HEK293 (cell line): ENCODE results near the gene TFPI.
A peak's percentile ranks its signal among the peaks of the same experiment; 100 is the strongest.
"Not testable (repeated sequence)": the region's sequence is repeated elsewhere in the genome, so short reads cannot be mapped to it uniquely, and the experiment has no call there.

Experiments used
- CTCF ChIA-PET: fragments of 350-600 bp; formaldehyde crosslinking; extraction: SDS; loops from one replicate; lab custom pipeline; 2021; ENCODE audit warnings: antibody characterized with exemption; lab: Yijun Ruan, JAX
- POLR2A ChIA-PET: fragments of 300-600 bp; formaldehyde crosslinking; extraction: SDS; loops from one replicate; lab custom pipeline; 2020; ENCODE audit warnings: antibody characterized with exemption, inconsistent platforms; lab: Yijun Ruan, JAX
- H3K27ac ChIP-seq: fragments of 200-500 bp; sonication (Bioruptor generic); 2 replicates; pipeline ENCODE4 v1.5.1; 2014; ENCODE audit warnings: low read depth, low read length, control low read depth, inconsistent platforms; ENCODE audit errors: extremely low read depth
- H3K36me3 ChIP-seq, 2 experiments: fragments of 200-500 bp in 1 of 2; sonication (Bioruptor generic) in 1 of 2; 1 replicate in 1 of 2; 2 replicates in 1 of 2; pipeline ENCODE4 v1.5.1; 2014 to 2017; ENCODE audit warnings: inconsistent platforms in 2 of 2, low read length in 2 of 2; ENCODE audit not compliant: control insufficient read depth in 2 of 2, insufficient read depth in 1 of 2
- H3K4me1 ChIP-seq: fragments of 200-500 bp; sonication (Bioruptor generic); 2 replicates; pipeline ENCODE4 v1.5.1; 2014; ENCODE audit warnings: mild to moderate bottlenecking, low read length, inconsistent platforms; ENCODE audit not compliant: control insufficient read depth, insufficient read depth
- H3K4me3 ChIP-seq: 2 replicates; pipeline ENCODE4 v1.5.1; 2011; ENCODE audit warnings: low read depth, mild to moderate bottlenecking, control low read depth, low read length, moderate library complexity
- H3K9me3 ChIP-seq: fragments of 200-500 bp; sonication (Bioruptor generic); 2 replicates; pipeline ENCODE4 v1.5.1; 2014; ENCODE audit warnings: low read depth, low read length, inconsistent platforms; ENCODE audit not compliant: control insufficient read depth, insufficient read depth
- ATF2 ChIP-seq: fragments of 450-650 bp; formaldehyde crosslinking; IDR thresholded peaks from 2 replicates; pipeline ENCODE4 v1.5.1; 2016; ENCODE audit warnings: missing biosample characterization, missing genetic modification characterization, low read depth
- SALL2 ChIP-seq: fragments of 450-650 bp; formaldehyde crosslinking; IDR thresholded peaks from 2 replicates; pipeline ENCODE4 v1.5.0; 2017; ENCODE audit warnings: missing biosample characterization, mild to moderate bottlenecking, missing genetic modification characterization, borderline replicate concordance
- SP3 ChIP-seq: fragments of 450-650 bp; formaldehyde crosslinking; IDR thresholded peaks from 2 replicates; pipeline ENCODE4 v1.5.1; 2016; ENCODE audit warnings: missing biosample characterization, missing genetic modification characterization
- ZBTB21 ChIP-seq: fragments of 450-650 bp; formaldehyde crosslinking; IDR thresholded peaks from 2 replicates; pipeline ENCODE4 v1.5.1; 2017; ENCODE audit warnings: missing biosample characterization, missing genetic modification characterization
- ZNF146 ChIP-seq: fragments of 450-650 bp; formaldehyde crosslinking; IDR thresholded peaks from 2 replicates; pipeline ENCODE4 v1.5.1; 2016; ENCODE audit warnings: missing biosample characterization, missing genetic modification characterization
- ZNF16 ChIP-seq: fragments of 450-650 bp; formaldehyde crosslinking; IDR thresholded peaks from 2 replicates; pipeline ENCODE4 v1.5.1; 2016; ENCODE audit warnings: low read depth, missing biosample characterization, missing genetic modification characterization
- ZNF174 ChIP-seq: fragments of 450-650 bp; formaldehyde crosslinking; IDR thresholded peaks from 2 replicates; pipeline ENCODE4 v1.5.0; 2017; ENCODE audit warnings: missing biosample characterization, mild to moderate bottlenecking, missing genetic modification characterization
- ZNF2 ChIP-seq: fragments of 450-650 bp; formaldehyde crosslinking; IDR thresholded peaks from 2 replicates; pipeline ENCODE4 v1.5.1; 2016; ENCODE audit warnings: missing biosample characterization, missing genetic modification characterization
- ZNF335 ChIP-seq: fragments of 450-650 bp; formaldehyde crosslinking; conservative IDR thresholded peaks from 2 replicates; pipeline ENCODE4 v1.5.1; 2016; ENCODE audit warnings: missing biosample characterization, missing genetic modification characterization
- ZNF341 ChIP-seq: fragments of 450-650 bp; formaldehyde crosslinking; IDR thresholded peaks from 2 replicates; pipeline ENCODE4; 2016; ENCODE audit warnings: low read depth, missing biosample characterization, missing genetic modification characterization
- ZNF350 ChIP-seq: fragments of 450-650 bp; formaldehyde crosslinking; IDR thresholded peaks from 2 replicates; pipeline ENCODE4 v1.5.0; 2017; ENCODE audit warnings: missing biosample characterization, mild to moderate bottlenecking, missing genetic modification characterization
- ZNF433 ChIP-seq: fragments of 450-650 bp; formaldehyde crosslinking; IDR thresholded peaks from 2 replicates; pipeline ENCODE4 v1.5.1; 2016; ENCODE audit warnings: missing biosample characterization, missing genetic modification characterization, low read depth
- ZNF521 ChIP-seq: fragments of 450-650 bp; formaldehyde crosslinking; IDR thresholded peaks from 2 replicates; pipeline ENCODE4 v1.5.1; 2017; ENCODE audit warnings: missing biosample characterization, mild to moderate bottlenecking, missing genetic modification characterization
- ZNF530 ChIP-seq: fragments of 450-650 bp; formaldehyde crosslinking; IDR thresholded peaks from 2 replicates; pipeline ENCODE4 v1.5.1; 2016; ENCODE audit warnings: low read depth, missing biosample characterization, missing genetic modification characterization
- ZNF580 ChIP-seq: fragments of 450-650 bp; formaldehyde crosslinking; IDR thresholded peaks from 2 replicates; pipeline ENCODE4 v1.5.1; 2016; ENCODE audit warnings: missing biosample characterization, missing genetic modification characterization
- ZNF645 ChIP-seq: fragments of 450-650 bp; formaldehyde crosslinking; IDR thresholded peaks from 2 replicates; pipeline ENCODE4; 2016; ENCODE audit warnings: missing biosample characterization, missing genetic modification characterization
- ZNF768 ChIP-seq: fragments of 450-650 bp; formaldehyde crosslinking; IDR thresholded peaks from 2 replicates; pipeline ENCODE4 v1.5.1; 2018; ENCODE audit warnings: missing biosample characterization, mild to moderate bottlenecking, missing genetic modification characterization
- ZSCAN18 ChIP-seq: fragments of 450-650 bp; formaldehyde crosslinking; IDR thresholded peaks from 2 replicates; pipeline ENCODE4 v1.5.1; 2016; ENCODE audit warnings: missing biosample characterization, missing genetic modification characterization
- ZSCAN4 ChIP-seq: fragments of 450-650 bp; formaldehyde crosslinking; IDR thresholded peaks from 2 replicates; pipeline ENCODE4 v1.5.1; 2017; ENCODE audit warnings: missing biosample characterization, missing genetic modification characterization
- TF ChIP-seq, protein P1 (sequence below): fragments of 450-650 bp; formaldehyde crosslinking; IDR thresholded peaks from 2 replicates; pipeline ENCODE4 v1.5.1; 2016; ENCODE audit warnings: missing biosample characterization, missing genetic modification characterization

Gene TFPI

DNA sequence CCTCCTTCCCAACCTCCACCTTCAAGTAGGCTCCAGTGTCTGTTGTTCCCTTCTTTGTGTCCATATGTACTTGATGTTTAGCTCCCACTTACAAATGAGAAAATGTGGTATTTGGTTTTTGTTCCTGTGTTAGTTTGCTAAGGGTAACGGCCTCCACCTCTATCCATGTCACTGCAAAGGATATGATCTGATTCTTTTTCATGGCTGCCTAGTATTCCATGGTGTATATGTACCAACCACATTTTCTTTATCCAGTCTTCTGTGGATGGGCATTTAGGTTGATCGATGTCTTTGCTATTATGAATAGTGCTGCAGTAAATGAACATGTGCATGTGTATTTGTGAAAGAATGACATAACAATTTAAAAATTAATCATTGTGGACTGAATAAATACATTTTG is 19.5 kb upstream of the TFPI start:
- H3K4me1 ChIP-seq: peaks cover 11% of the 10 kb centered on the region; the same call in 1 of the 2 replicates
- ChIA-PET POLR2A (no interaction called here), CTCF (interaction anchor here (2.2 kb wide), 1 partner anchor 74 kb away, joined by 13 read pairs; no protein-coding TSS in a partner anchor)
- H3K4me3 ChIP-seq: no peak overlapping the region
- H3K36me3 ChIP-seq: no peaks in the 10 kb centered on the region
- no peak overlapping the region for H3K27ac ChIP-seq
- no peaks in the 10 kb centered on the region for H3K9me3 ChIP-seq
- TF ChIP-seq ZNF335 (no peak), ZSCAN18 (tag by site-specific recombination) (no peak), ZNF580 (peak; percentile 33; the same call in 1 of the 2 replicates), ZNF645 (tag by site-specific recombination) (no peak), ZNF146 (peak; percentile 90), ZNF350 (no peak), ZNF433 (tag by site-specific recombination) (no peak), ZNF16 (tag by site-specific recombination) (no peak), SP3 (tag by site-specific recombination) (no peak), ZNF341 (no peak)

DNA sequence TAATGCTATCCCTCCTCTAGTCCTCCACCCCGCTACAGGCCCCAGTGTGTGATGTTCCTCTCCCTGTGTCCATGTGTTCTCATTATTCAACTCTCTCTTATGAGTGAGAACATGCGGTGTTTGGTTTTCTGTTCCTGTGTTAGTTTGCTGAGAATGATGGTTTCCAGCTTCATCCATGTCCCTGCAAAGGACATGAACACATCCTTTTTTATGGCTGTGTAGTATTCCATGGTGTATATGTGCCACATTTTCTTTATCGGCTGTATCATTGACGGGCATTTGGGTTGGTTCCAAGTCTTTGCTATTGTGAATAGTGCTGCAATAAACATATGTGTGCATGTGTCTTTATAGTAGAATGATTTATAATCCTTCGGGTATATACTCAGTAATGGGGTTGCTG is 17.8 kb upstream of the TFPI start:
- H3K27ac ChIP-seq: not testable (repeated sequence)
- TF ChIP-seq ZNF146 (peak; percentile 88), ZNF580 (peak; percentile 48; the same call in 1 of the 2 replicates)
- TF ChIP-seq, all 188 proteins: peak for 2; not testable (repeated sequence) for 186
- POLR2A ChIA-PET, H3K9me3 ChIP-seq, H3K4me3 ChIP-seq, H3K36me3 ChIP-seq: not testable (repeated sequence)
- peaks cover 11% of the 10 kb centered on the region; the same call in 1 of the 2 replicates for H3K4me1 ChIP-seq
- CTCF ChIA-PET: interaction anchor here (2.2 kb wide), 1 partner anchor 73 kb away, joined by 13 read pairs; no protein-coding TSS in a partner anchor

- H3K36me3 ChIP-seq: no peaks in the 10 kb centered on the region
- ChIA-PET POLR2A (no interaction called here), CTCF (no interaction called here)
- no peak overlapping the region for H3K27ac ChIP-seq
- H3K9me3 ChIP-seq: no peaks in the 10 kb centered on the region
- H3K4me1 ChIP-seq: peaks cover 8% of the 10 kb centered on the region; the same call in 1 of the 2 replicates
- TF ChIP-seq, protein P1, sequence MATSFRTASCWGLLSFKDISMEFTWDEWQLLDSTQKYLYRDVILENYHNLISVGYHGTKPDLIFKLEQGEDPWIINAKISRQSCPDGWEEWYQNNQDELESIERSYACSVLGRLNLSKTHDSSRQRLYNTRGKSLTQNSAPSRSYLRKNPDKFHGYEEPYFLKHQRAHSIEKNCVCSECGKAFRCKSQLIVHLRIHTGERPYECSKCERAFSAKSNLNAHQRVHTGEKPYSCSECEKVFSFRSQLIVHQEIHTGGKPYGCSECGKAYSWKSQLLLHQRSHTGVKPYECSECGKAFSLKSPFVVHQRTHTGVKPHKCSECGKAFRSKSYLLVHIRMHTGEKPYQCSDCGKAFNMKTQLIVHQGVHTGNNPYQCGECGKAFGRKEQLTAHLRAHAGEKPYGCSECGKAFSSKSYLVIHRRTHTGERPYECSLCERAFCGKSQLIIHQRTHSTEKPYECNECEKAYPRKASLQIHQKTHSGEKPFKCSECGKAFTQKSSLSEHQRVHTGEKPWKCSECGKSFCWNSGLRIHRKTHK (tag by site-specific recombination): no peak
- TF ChIP-seq ZNF768 (tag by site-specific recombination) (no peak), ZNF2 (tag by site-specific recombination) (no peak), ZBTB21 (tag by site-specific recombination) (no peak), SP3 (tag by site-specific recombination) (no peak), ZNF335 (no peak), ZNF580 (no peak), SALL2 (no peak), ZSCAN4 (tag by site-specific recombination) (no peak), ATF2 (tag by site-specific recombination) (no peak), ZNF521 (tag by site-specific recombination) (no peak), ZNF530 (tag by site-specific recombination) (no peak), ZNF174 (tag by site-specific recombination) (no peak)
- TF ChIP-seq, all 188 proteins: peak for 0
- H3K4me3 ChIP-seq: no peak overlapping the region
These were observed 15.3 kb upstream of the TFPI start for GRCh38 chr2:187569571-187569970.
